SK-N-SH (cell line): Measurements from ENCODE around the gene TMCO6.

ENCODE experiments used
- CHD2 ChIP-seq: fragments of 150-350 bp; IDR thresholded peaks from 2 replicates; pipeline ENCODE4 v1.6.1; 2018; ENCODE audit warnings: low read length; ENCODE audit not compliant: partially characterized antibody
- EZH2phosphoT487 ChIP-seq: fragments of 200-600 bp; sonication (generic); IDR thresholded peaks from 2 replicates; pipeline ENCODE4 v1.6.1; 2017; ENCODE audit warnings: low read depth, mixed run types, mild to moderate bottlenecking, antibody characterized with exemption, moderate library complexity, borderline replicate concordance
- GATA2 ChIP-seq: sonication (generic); formaldehyde crosslinking; IDR thresholded peaks from 2 replicates; pipeline ENCODE4 v1.5.0; 2020; ENCODE audit warnings: mild to moderate bottlenecking, missing genetic modification reagents
- MXI1 ChIP-seq: IDR thresholded peaks from 2 replicates; pipeline ENCODE4 v1.6.1; 2012; ENCODE audit warnings: mild to moderate bottlenecking, low read depth, low read length, improper control_type of control experiment
- POLR2AphosphoS5 ChIP-seq: IDR thresholded peaks from 2 replicates; pipeline ENCODE4 v1.6.1; 2012; ENCODE audit warnings: low read depth, low read length
- SIN3A ChIP-seq: IDR thresholded peaks from 2 replicates; pipeline ENCODE4 v1.6.1; 2012; ENCODE audit warnings: low read depth, mild to moderate bottlenecking, low read length, moderate library complexity, borderline replicate concordance
- SMC3 ChIP-seq: IDR thresholded peaks from 2 replicates; pipeline ENCODE4 v1.6.1; 2012; ENCODE audit warnings: low read depth, low read length, improper control_type of control experiment
- TAF1 ChIP-seq: IDR thresholded peaks from 2 replicates; pipeline ENCODE4 v1.6.1; 2012; ENCODE audit warnings: low read depth, mild to moderate bottlenecking, low read length, moderate library complexity, borderline replicate concordance
- USF2 ChIP-seq: fragments of 150-350 bp; IDR thresholded peaks from 2 replicates; pipeline ENCODE4 v1.6.1; 2017; ENCODE audit warnings: antibody characterized with exemption, low read length, low read depth, borderline replicate concordance
- TF ChIP-seq, protein P1 (sequence below): fragments of 200-600 bp; sonication (generic); IDR thresholded peaks from 2 replicates; pipeline ENCODE4 v1.6.1; 2017; ENCODE audit warnings: antibody characterized with exemption, mild to moderate bottlenecking, moderate library complexity
- TF ChIP-seq, protein P2 (sequence below): fragments of 150-350 bp; IDR thresholded peaks from 2 replicates; pipeline ENCODE4 v1.6.1; 2016; ENCODE audit warnings: mild to moderate bottlenecking, low read depth, low read length

GRCh38 chr5:140628711-140629110 is 10.5 kb upstream of the TMCO6 start:
- TF ChIP-seq, protein P1, sequence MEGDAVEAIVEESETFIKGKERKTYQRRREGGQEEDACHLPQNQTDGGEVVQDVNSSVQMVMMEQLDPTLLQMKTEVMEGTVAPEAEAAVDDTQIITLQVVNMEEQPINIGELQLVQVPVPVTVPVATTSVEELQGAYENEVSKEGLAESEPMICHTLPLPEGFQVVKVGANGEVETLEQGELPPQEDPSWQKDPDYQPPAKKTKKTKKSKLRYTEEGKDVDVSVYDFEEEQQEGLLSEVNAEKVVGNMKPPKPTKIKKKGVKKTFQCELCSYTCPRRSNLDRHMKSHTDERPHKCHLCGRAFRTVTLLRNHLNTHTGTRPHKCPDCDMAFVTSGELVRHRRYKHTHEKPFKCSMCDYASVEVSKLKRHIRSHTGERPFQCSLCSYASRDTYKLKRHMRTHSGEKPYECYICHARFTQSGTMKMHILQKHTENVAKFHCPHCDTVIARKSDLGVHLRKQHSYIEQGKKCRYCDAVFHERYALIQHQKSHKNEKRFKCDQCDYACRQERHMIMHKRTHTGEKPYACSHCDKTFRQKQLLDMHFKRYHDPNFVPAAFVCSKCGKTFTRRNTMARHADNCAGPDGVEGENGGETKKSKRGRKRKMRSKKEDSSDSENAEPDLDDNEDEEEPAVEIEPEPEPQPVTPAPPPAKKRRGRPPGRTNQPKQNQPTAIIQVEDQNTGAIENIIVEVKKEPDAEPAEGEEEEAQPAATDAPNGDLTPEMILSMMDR: no peak
- TF ChIP-seq CHD2 (no peak), EZH2phosphoT487 (no peak), SIN3A (no peak), MXI1 (no peak), POLR2AphosphoS5 (no peak), USF2 (no peak), TAF1 (no peak), GATA2 (CRISPR knock-in tag) (no peak), SMC3 (no peak)
- TF ChIP-seq, protein P2, sequence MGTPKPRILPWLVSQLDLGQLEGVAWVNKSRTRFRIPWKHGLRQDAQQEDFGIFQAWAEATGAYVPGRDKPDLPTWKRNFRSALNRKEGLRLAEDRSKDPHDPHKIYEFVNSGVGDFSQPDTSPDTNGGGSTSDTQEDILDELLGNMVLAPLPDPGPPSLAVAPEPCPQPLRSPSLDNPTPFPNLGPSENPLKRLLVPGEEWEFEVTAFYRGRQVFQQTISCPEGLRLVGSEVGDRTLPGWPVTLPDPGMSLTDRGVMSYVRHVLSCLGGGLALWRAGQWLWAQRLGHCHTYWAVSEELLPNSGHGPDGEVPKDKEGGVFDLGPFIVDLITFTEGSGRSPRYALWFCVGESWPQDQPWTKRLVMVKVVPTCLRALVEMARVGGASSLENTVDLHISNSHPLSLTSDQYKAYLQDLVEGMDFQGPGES: no peak
